ENCODE results near the gene GPR32. TPM values are rescaled to one million over a fixed set of nuclear protein-coding genes. Genes with fewer than 3 reads are reported as not detected.

The GPR32 gene
- total and polyA plus RNA-seq, 2 of the 8 experiments (the other 6 are each of a cell fraction or from before 2014, with no cell fraction given): not detected

- TF ChIP-seq, protein P1, sequence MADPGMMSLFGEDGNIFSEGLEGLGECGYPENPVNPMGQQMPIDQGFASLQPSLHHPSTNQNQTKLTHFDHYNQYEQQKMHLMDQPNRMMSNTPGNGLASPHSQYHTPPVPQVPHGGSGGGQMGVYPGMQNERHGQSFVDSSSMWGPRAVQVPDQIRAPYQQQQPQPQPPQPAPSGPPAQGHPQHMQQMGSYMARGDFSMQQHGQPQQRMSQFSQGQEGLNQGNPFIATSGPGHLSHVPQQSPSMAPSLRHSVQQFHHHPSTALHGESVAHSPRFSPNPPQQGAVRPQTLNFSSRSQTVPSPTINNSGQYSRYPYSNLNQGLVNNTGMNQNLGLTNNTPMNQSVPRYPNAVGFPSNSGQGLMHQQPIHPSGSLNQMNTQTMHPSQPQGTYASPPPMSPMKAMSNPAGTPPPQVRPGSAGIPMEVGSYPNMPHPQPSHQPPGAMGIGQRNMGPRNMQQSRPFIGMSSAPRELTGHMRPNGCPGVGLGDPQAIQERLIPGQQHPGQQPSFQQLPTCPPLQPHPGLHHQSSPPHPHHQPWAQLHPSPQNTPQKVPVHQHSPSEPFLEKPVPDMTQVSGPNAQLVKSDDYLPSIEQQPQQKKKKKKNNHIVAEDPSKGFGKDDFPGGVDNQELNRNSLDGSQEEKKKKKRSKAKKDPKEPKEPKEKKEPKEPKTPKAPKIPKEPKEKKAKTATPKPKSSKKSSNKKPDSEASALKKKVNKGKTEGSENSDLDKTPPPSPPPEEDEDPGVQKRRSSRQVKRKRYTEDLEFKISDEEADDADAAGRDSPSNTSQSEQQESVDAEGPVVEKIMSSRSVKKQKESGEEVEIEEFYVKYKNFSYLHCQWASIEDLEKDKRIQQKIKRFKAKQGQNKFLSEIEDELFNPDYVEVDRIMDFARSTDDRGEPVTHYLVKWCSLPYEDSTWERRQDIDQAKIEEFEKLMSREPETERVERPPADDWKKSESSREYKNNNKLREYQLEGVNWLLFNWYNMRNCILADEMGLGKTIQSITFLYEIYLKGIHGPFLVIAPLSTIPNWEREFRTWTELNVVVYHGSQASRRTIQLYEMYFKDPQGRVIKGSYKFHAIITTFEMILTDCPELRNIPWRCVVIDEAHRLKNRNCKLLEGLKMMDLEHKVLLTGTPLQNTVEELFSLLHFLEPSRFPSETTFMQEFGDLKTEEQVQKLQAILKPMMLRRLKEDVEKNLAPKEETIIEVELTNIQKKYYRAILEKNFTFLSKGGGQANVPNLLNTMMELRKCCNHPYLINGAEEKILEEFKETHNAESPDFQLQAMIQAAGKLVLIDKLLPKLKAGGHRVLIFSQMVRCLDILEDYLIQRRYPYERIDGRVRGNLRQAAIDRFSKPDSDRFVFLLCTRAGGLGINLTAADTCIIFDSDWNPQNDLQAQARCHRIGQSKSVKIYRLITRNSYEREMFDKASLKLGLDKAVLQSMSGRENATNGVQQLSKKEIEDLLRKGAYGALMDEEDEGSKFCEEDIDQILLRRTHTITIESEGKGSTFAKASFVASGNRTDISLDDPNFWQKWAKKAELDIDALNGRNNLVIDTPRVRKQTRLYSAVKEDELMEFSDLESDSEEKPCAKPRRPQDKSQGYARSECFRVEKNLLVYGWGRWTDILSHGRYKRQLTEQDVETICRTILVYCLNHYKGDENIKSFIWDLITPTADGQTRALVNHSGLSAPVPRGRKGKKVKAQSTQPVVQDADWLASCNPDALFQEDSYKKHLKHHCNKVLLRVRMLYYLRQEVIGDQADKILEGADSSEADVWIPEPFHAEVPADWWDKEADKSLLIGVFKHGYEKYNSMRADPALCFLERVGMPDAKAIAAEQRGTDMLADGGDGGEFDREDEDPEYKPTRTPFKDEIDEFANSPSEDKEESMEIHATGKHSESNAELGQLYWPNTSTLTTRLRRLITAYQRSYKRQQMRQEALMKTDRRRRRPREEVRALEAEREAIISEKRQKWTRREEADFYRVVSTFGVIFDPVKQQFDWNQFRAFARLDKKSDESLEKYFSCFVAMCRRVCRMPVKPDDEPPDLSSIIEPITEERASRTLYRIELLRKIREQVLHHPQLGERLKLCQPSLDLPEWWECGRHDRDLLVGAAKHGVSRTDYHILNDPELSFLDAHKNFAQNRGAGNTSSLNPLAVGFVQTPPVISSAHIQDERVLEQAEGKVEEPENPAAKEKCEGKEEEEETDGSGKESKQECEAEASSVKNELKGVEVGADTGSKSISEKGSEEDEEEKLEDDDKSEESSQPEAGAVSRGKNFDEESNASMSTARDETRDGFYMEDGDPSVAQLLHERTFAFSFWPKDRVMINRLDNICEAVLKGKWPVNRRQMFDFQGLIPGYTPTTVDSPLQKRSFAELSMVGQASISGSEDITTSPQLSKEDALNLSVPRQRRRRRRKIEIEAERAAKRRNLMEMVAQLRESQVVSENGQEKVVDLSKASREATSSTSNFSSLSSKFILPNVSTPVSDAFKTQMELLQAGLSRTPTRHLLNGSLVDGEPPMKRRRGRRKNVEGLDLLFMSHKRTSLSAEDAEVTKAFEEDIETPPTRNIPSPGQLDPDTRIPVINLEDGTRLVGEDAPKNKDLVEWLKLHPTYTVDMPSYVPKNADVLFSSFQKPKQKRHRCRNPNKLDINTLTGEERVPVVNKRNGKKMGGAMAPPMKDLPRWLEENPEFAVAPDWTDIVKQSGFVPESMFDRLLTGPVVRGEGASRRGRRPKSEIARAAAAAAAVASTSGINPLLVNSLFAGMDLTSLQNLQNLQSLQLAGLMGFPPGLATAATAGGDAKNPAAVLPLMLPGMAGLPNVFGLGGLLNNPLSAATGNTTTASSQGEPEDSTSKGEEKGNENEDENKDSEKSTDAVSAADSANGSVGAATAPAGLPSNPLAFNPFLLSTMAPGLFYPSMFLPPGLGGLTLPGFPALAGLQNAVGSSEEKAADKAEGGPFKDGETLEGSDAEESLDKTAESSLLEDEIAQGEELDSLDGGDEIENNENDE (IDR thresholded peaks at IDR 0.05; ENCODE audit: insufficient replicate concordance, low read length): no peak
- TF ChIP-seq SAP30 (IDR thresholded peaks at IDR 0.05; ENCODE audit: insufficient read depth, insufficient replicate concordance, low read length) (no peak), SIX5 (IDR thresholded peaks at IDR 0.05; ENCODE audit: low read depth, low read length) (no peak), SP1 (IDR thresholded peaks at IDR 0.05; ENCODE audit: low read depth, low read length) (no peak), TBP (IDR thresholded peaks at IDR 0.05; ENCODE audit: low read depth, low read length) (no peak), NANOG (IDR thresholded peaks at IDR 0.05; ENCODE audit: insufficient read depth, low read depth, low read length, poor library complexity, severe bottlenecking) (no peak), EZH2 (IDR thresholded peaks at IDR 0.05; ENCODE audit: low read depth, low read length, severe bottlenecking) (no peak), KDM1A (IDR thresholded peaks at IDR 0.05; ENCODE audit: borderline replicate concordance, low read length) (no peak), HDAC6 (IDR thresholded peaks at IDR 0.05; ENCODE audit: low read depth, low read length) (no peak), RFX5 (IDR thresholded peaks at IDR 0.05; ENCODE audit: borderline replicate concordance, low read depth, low read length) (no peak), SIN3A (conservative IDR thresholded peaks at IDR 0.05 in 1 of 2, IDR thresholded peaks at IDR 0.05 in 1 of 2; ENCODE audit: low read depth in 1 of 2, low read length in 2 of 2) (no peak)
Measured at GRCh38 chr19:50818859-50819472, 48.7 kb downstream of the GPR32 start (continued).
